ENCODE results near the gene SPRR2B. TPM values are rescaled to one million over a fixed set of nuclear protein-coding genes. Genes with fewer than 3 reads are reported as not detected.

SPRR2B gene
- total and polyA plus RNA-seq, 2 of the 4 experiments (the other 2 are of a cell fraction), result not detected

DNA sequence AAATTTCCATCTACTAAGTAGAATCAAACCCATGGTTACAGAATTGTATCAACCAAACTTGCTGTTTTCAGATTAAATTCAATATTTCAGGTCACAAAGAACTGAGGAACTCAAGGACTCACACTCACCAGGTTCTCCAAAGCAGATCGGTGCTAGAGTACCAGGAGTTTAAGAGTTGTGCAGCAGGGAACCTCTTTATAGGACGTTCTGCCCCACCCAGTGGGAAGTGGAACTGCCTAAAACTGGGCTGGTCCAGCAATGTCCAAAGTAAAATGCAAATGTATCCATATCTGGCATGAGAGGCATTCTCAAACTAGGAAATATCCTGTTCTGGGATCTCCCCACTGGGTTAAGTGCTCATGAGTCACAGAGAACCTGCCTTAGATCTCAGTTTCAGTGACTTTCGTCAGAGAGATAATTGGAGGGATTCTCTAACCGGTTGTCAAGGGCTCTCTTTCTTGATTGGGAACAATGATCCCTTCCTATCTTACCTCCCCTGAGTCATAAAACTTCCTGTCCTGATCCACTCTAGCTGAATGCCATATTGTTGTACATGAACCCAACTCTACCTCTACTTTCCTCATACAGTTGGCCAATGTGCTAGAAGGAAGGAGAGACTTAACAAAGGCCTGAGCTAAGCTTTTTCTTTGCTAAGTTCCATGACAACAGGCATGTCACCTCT is 30.3 kb downstream of the SPRR2B start, which contains the start of gene SPRR2D:
Gene SPRR2D, minus strand, starts transcription at position 171 of the 682 bp plus-strand sequence. CDS start 774 bp downstream, outside the sequence.
- ChIA-PET CTCF (no interaction called here), POLR2A (ENCODE audit: unreplicated experiment) (no interaction called here)
- H3K56ac ChIP-seq (ENCODE audit: extremely low read depth, insufficient read depth, low read length), result no peak within 1 kb of the TSS
- H4K20me1 ChIP-seq (ENCODE audit: insufficient read depth, low read length), result no peaks in the 10 kb centered on the region
- dilution Hi-C loops (cut with HindIII; ENCODE audit: low sequenced_read_pairs, unreplicated experiment) (no loop called here), intact Hi-C loops (cut with micrococcal nuclease) (no loop called here), in situ Hi-C loops (cut with MboI; ENCODE audit: low sequenced_read_pairs) (no loop called here)
- H3K9me1 ChIP-seq (ENCODE audit: insufficient read depth, low read length), result no peaks in the 10 kb centered on the region
- H2BK15ac ChIP-seq (ENCODE audit: low read depth, low read length), result no peak within 1 kb of the TSS
- no peak within 1 kb of the TSS for H3K4ac ChIP-seq (ENCODE audit: low read depth, low read length)
- no peak within 1 kb of the TSS for H3K9ac ChIP-seq (ENCODE audit: low read depth, low read length)
- no peak within 1 kb of the TSS for H4K5ac ChIP-seq (ENCODE audit: low read depth, low read length)
- H2AFZ ChIP-seq (replicated peaks; ENCODE audit: low read length, poor library complexity), result no peak within 1 kb of the TSS
- no peaks in the 10 kb centered on the region for H3K9me3 ChIP-seq (ENCODE audit: control insufficient read depth, insufficient read depth, low read length)
- H3K4me1 ChIP-seq (ENCODE audit: control insufficient read depth, insufficient read depth, low read length), result no peaks in the 10 kb centered on the region
- no peak for ATAC-seq (ENCODE audit: low read depth)
- H4K8ac ChIP-seq (ENCODE audit: low read depth in 2 of 2, low read length in 2 of 2), result no peak within 1 kb of the TSS
- no peaks in the 10 kb centered on the region for H3K27me3 ChIP-seq (ENCODE audit: control insufficient read depth, insufficient read depth, low read length)
- no peak within 1 kb of the TSS for H2AK5ac ChIP-seq (ENCODE audit: low read depth, low read length)
- no peak within 1 kb of the TSS for H3K14ac ChIP-seq (replicated peaks; ENCODE audit: low read depth, low read length)
- no peak within 1 kb of the TSS for H3K18ac ChIP-seq (ENCODE audit: low read depth, low read length)
- H3K36me3 ChIP-seq (ENCODE audit: control insufficient read depth, insufficient read depth, low read length), result no peaks in the 10 kb centered on the region
- H3K4me3 ChIP-seq (ENCODE audit: insufficient read depth, low read depth, low read length), result no peak within 1 kb of the TSS
- no peak within 1 kb of the TSS for H4K91ac ChIP-seq (ENCODE audit: insufficient read depth, low read depth, low read length)
- no peak within 1 kb of the TSS for H2BK120ac ChIP-seq (ENCODE audit: low read depth, low read length)
- no peak within 1 kb of the TSS for H3K23ac ChIP-seq (ENCODE audit: low read depth, low read length)
- H3K27ac ChIP-seq (ENCODE audit: insufficient read depth, low read length), result no peak within 1 kb of the TSS
- BruUV-seq (replicated peaks), result no TSS peak
- H3K79me1 ChIP-seq (ENCODE audit: low read depth in 1 of 2, low read length in 2 of 2), result no peaks in the 10 kb centered on the region
- H3K4me2 ChIP-seq (ENCODE audit: low read depth, low read length), result no peak within 1 kb of the TSS
- H2BK20ac ChIP-seq (ENCODE audit: low read depth, low read length), result no peak within 1 kb of the TSS
- no peak within 1 kb of the TSS for H2BK5ac ChIP-seq (ENCODE audit: low read depth, low read length, poor library complexity, severe bottlenecking)
- WGBS, 2 experiments (ENCODE audit: extremely low coverage in 2 of 2, insufficient read length in 1 of 2), result 0% methylated on average over 1 of the region's 4 CpGs; no CpG with 5 or more reads in 1 of the 2 experiments
- no peak for DNase-seq
- no peak within 1 kb of the TSS for H2AK9ac ChIP-seq (replicated peaks; ENCODE audit: low read depth, low read length, poor library complexity)
- TF ChIP-seq, protein P1, sequence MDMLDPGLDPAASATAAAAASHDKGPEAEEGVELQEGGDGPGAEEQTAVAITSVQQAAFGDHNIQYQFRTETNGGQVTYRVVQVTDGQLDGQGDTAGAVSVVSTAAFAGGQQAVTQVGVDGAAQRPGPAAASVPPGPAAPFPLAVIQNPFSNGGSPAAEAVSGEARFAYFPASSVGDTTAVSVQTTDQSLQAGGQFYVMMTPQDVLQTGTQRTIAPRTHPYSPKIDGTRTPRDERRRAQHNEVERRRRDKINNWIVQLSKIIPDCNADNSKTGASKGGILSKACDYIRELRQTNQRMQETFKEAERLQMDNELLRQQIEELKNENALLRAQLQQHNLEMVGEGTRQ (IDR thresholded peaks at IDR 0.05; ENCODE audit: low read depth, low read length), result no peak
- TF ChIP-seq MXI1 (IDR thresholded peaks at IDR 0.05; ENCODE audit: borderline replicate concordance, low read depth, low read length), result no peak
- TF ChIP-seq MAZ (IDR thresholded peaks at IDR 0.05; ENCODE audit: borderline replicate concordance, low read depth, low read length), result no peak
- no peak for TF ChIP-seq MAFK (IDR thresholded peaks at IDR 0.05; ENCODE audit: low read depth, low read length)
- TF ChIP-seq, protein P2, sequence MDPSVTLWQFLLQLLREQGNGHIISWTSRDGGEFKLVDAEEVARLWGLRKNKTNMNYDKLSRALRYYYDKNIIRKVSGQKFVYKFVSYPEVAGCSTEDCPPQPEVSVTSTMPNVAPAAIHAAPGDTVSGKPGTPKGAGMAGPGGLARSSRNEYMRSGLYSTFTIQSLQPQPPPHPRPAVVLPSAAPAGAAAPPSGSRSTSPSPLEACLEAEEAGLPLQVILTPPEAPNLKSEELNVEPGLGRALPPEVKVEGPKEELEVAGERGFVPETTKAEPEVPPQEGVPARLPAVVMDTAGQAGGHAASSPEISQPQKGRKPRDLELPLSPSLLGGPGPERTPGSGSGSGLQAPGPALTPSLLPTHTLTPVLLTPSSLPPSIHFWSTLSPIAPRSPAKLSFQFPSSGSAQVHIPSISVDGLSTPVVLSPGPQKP (IDR thresholded peaks at IDR 0.05; ENCODE audit: borderline replicate concordance, low read depth, low read length), result no peak
- no peak for TF ChIP-seq RFX5 (IDR thresholded peaks at IDR 0.05; ENCODE audit: low read depth, low read length)
- no peak for TF ChIP-seq NFE2L2 (IDR thresholded peaks at IDR 0.05; ENCODE audit: low read depth, low read length)
- no peak for TF ChIP-seq RCOR1 (IDR thresholded peaks at IDR 0.05; ENCODE audit: insufficient replicate concordance, low read length)
- TF ChIP-seq SMC3 (IDR thresholded peaks at IDR 0.05; ENCODE audit: low read depth, low read length), result no peak
- no peak for TF ChIP-seq FOS (IDR thresholded peaks at IDR 0.05; ENCODE audit: low read depth, low read length)
- TF ChIP-seq RAD21 (IDR thresholded peaks at IDR 0.05; ENCODE audit: low read length), result no peak
- TF ChIP-seq BHLHE40 (IDR thresholded peaks at IDR 0.05; ENCODE audit: low read depth, low read length), result no peak
- TF ChIP-seq, protein P3, sequence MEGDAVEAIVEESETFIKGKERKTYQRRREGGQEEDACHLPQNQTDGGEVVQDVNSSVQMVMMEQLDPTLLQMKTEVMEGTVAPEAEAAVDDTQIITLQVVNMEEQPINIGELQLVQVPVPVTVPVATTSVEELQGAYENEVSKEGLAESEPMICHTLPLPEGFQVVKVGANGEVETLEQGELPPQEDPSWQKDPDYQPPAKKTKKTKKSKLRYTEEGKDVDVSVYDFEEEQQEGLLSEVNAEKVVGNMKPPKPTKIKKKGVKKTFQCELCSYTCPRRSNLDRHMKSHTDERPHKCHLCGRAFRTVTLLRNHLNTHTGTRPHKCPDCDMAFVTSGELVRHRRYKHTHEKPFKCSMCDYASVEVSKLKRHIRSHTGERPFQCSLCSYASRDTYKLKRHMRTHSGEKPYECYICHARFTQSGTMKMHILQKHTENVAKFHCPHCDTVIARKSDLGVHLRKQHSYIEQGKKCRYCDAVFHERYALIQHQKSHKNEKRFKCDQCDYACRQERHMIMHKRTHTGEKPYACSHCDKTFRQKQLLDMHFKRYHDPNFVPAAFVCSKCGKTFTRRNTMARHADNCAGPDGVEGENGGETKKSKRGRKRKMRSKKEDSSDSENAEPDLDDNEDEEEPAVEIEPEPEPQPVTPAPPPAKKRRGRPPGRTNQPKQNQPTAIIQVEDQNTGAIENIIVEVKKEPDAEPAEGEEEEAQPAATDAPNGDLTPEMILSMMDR (conservative IDR thresholded peaks at IDR 0.05; ENCODE audit: low read depth, low read length), result no peak
- no peak for TF ChIP-seq POLR2A (IDR thresholded peaks at IDR 0.05; ENCODE audit: low read depth, low read length)
- no peak for TF ChIP-seq CHD1 (IDR thresholded peaks at IDR 0.05; ENCODE audit: low read depth, low read length)
- no peak for TF ChIP-seq CEBPB (IDR thresholded peaks at IDR 0.05; ENCODE audit: low read depth, low read length)

Measured in IMR-90 (cell line).